K562 (cell line): ENCODE measurements around the gene CLNK. TPM values are rescaled to one million over a fixed set of nuclear protein-coding genes. Genes with fewer than 3 reads are reported as not detected.

Source experiments
- ATAC-seq: fragments of 200-7000 bp; cut with Tn5 transposase; 3 replicates; pipeline ENCODE4 v1.9.1; 2020; ENCODE audit warnings: moderate library complexity
- BruUV-seq: library from RNA; stranded (reverse); fragments of 400-500 nt; replicated peaks from 2 replicates; lab custom pipeline; 2021; lab: Mats Ljungman, UMichigan
- CTCF ChIA-PET: fragments of 300-600 bp; formaldehyde crosslinking; extraction: SDS; loops from one replicate; lab custom pipeline; 2021; ENCODE audit warnings: low intra/inter-chr PET ratio; lab: Yijun Ruan, JAX
- POLR2A ChIA-PET: fragments of 300-600, 350-650 bp; sonication (Branson Sonifier 250); formaldehyde crosslinking; extraction: SDS; loops from one replicate; lab custom pipeline; 2021; ENCODE audit warnings: antibody characterized with exemption, inconsistent platforms; lab: Yijun Ruan, JAX
- DNase-seq, 4 experiments: peaks; one replicate each; pipeline versions ENCODE4 v3.0.0 to v3.0.0-alpha.2; 2011 to 2018; ENCODE audit warnings: low spot score in 3 of 4, mixed read lengths in 3 of 4; ENCODE audit errors: extremely low read depth in 1 of 4
- FAIRE-seq: peaks from 2 replicates; lab custom pipeline; 2011; peaks lifted over from hg19 to GRCh38; lab: Jason Lieb, UNC
- H2AFZ ChIP-seq: 2 replicates; pipeline ENCODE4 v1.6.0; 2011; ENCODE audit warnings: low read depth, low read length, control low read depth, inconsistent platforms
- H3K27ac ChIP-seq: fragments of 200-600 bp; 3 replicates; pipeline ENCODE4 v1.8.0; 2011; ENCODE audit warnings: low read depth, mild to moderate bottlenecking, control low read depth, inconsistent platforms, low read length, moderate library complexity, mixed read lengths; ENCODE audit errors: extremely low read depth
- H3K27me3 ChIP-seq, 2 experiments: fragments of 300-600 bp in 1 of 2; 2 replicates in 1 of 2; 3 replicates in 1 of 2; pipeline versions ENCODE4 v1.6.0 to v1.8.0; 2011; ENCODE audit warnings: inconsistent platforms in 2 of 2, low read length in 2 of 2, mild to moderate bottlenecking in 1 of 2, mixed read lengths in 1 of 2, moderate library complexity in 1 of 2; ENCODE audit not compliant: control insufficient read depth in 2 of 2, insufficient read depth in 2 of 2
- H3K36me3 ChIP-seq: fragments of 300-600 bp; 3 replicates; pipeline ENCODE4 v1.8.0; 2011; ENCODE audit warnings: mild to moderate bottlenecking, low read length, inconsistent platforms; ENCODE audit not compliant: control insufficient read depth, insufficient read depth
- H3K4me1 ChIP-seq, 2 experiments: fragments of 200-600 bp in 1 of 2; replicated peaks in 1 of 2; 2 replicates in 1 of 2; 3 replicates in 1 of 2; pipeline versions ENCODE4 v1.5.1 to v1.8.0; 2011; ENCODE audit warnings: inconsistent platforms in 2 of 2, low read length in 2 of 2, mild to moderate bottlenecking in 1 of 2, mixed read lengths in 1 of 2, moderate library complexity in 1 of 2; ENCODE audit not compliant: control insufficient read depth in 2 of 2, insufficient read depth in 2 of 2
- H3K4me2 ChIP-seq: 2 replicates; pipeline ENCODE4 v1.6.1; 2011; ENCODE audit warnings: low read length, control low read depth, inconsistent platforms, mixed read lengths; ENCODE audit not compliant: insufficient read depth
- H3K4me3 ChIP-seq: fragments of 200-600 bp; sonication (generic), shearing (Covaris generic); 2 replicates; pipeline ENCODE4 v1.5.1; 2016; ENCODE audit warnings: control low read depth, inconsistent platforms
- H3K79me2 ChIP-seq: fragments of 200-600 bp; 3 replicates; pipeline ENCODE4 v1.8.0; 2011; ENCODE audit warnings: low read length, inconsistent platforms; ENCODE audit not compliant: control insufficient read depth, insufficient read depth
- H3K9ac ChIP-seq, 2 experiments: 2 replicates each; pipeline versions ENCODE4 v1.6.0 to v1.6.1; 2011; ENCODE audit warnings: low read depth in 2 of 2, low read length in 2 of 2, control low read depth in 1 of 2, inconsistent platforms in 1 of 2, mild to moderate bottlenecking in 1 of 2, mixed read lengths in 1 of 2; ENCODE audit not compliant: insufficient read depth in 1 of 2
- H3K9me1 ChIP-seq: one replicate; pipeline ENCODE4 v1.6.0; 2011; ENCODE audit warnings: inconsistent platforms, mild to moderate bottlenecking, low read length, moderate library complexity; ENCODE audit not compliant: control insufficient read depth, insufficient read depth
- H3K9me3 ChIP-seq: replicated peaks from 2 replicates; pipeline ENCODE4 v1.5.1; 2011; ENCODE audit warnings: low read depth, low read length, inconsistent platforms; ENCODE audit not compliant: control insufficient read depth, insufficient read depth
- H4K20me1 ChIP-seq: replicated peaks from 2 replicates; pipeline ENCODE4 v1.6.1; 2011; ENCODE audit warnings: low read length, inconsistent platforms, mixed read lengths; ENCODE audit not compliant: control insufficient read depth, insufficient read depth
- BCOR ChIP-seq: fragments of 450-650 bp; IDR thresholded peaks from 2 replicates; pipeline ENCODE4 v1.6.1; 2016
- HES1 ChIP-seq: fragments of 450-650 bp; IDR thresholded peaks from 2 replicates; pipeline ENCODE4 v1.6.1; 2016; ENCODE audit warnings: low read depth, mild to moderate bottlenecking, moderate library complexity
- ILF3 ChIP-seq: fragments of 450-650 bp; IDR thresholded peaks from 2 replicates; pipeline ENCODE4 v1.6.1; 2018; ENCODE audit warnings: antibody characterized with exemption, mild to moderate bottlenecking, moderate library complexity, borderline replicate concordance
- KLF16 ChIP-seq: IDR thresholded peaks from 2 replicates; pipeline ENCODE4 v1.6.1; 2016; ENCODE audit warnings: antibody characterized with exemption
- MITF ChIP-seq: IDR thresholded peaks from 2 replicates; pipeline ENCODE4 v1.6.1; 2014; ENCODE audit warnings: antibody characterized with exemption
- PBX2 ChIP-seq, 2 experiments: IDR thresholded peaks in 1 of 2; conservative IDR thresholded peaks in 1 of 2; 2 replicates each; pipeline ENCODE4 v1.6.1; 2016; ENCODE audit warnings: low read depth in 2 of 2, mild to moderate bottlenecking in 1 of 2, missing compliant biosample characterization in 1 of 2, missing genetic modification characterization in 1 of 2, moderate library complexity in 1 of 2
- SETDB1 ChIP-seq: IDR thresholded peaks from one replicate; pipeline ENCODE4 v1.6.1; 2012; ENCODE audit warnings: low read length, control low read depth, inconsistent platforms
- SUPT5H ChIP-seq: fragments of 450-650 bp; IDR thresholded peaks from 2 replicates; pipeline ENCODE4 v1.6.1; 2016
- TARDBP ChIP-seq: fragments of 450-650 bp; IDR thresholded peaks from 2 replicates; pipeline ENCODE4 v1.6.1; 2016
- TCF15 ChIP-seq: fragments of 250-450 bp; sonication (Bioruptor Pico); IDR thresholded peaks from 2 replicates; pipeline ENCODE4 v1.8.0; 2022; ENCODE audit warnings: moderate library complexity, mild to moderate bottlenecking, inconsistent platforms
- YBX1 ChIP-seq: fragments of 450-650 bp; IDR thresholded peaks from 2 replicates; pipeline ENCODE4 v1.7.1; 2016; ENCODE audit warnings: mild to moderate bottlenecking
- ZNF778 ChIP-seq: fragments of 450-650 bp; formaldehyde crosslinking; IDR thresholded peaks from 2 replicates; pipeline ENCODE4 v1.4.0; 2020; ENCODE audit warnings: mild to moderate bottlenecking, moderate library complexity
- ZNF785 ChIP-seq: fragments of 250-450 bp; sonication (Bioruptor Pico); IDR thresholded peaks from 2 replicates; pipeline ENCODE4 v1.4.0; 2020; ENCODE audit warnings: mild to moderate bottlenecking
- ZZZ3 ChIP-seq: fragments of 450-650 bp; IDR thresholded peaks from 2 replicates; pipeline ENCODE4 v1.6.1; 2016; ENCODE audit warnings: antibody characterized with exemption, mild to moderate bottlenecking, moderate library complexity
- WGBS: fragments of 100-300 bp; shearing (Covaris generic); methylation state at CpG from one replicate; pipeline ENCODE4 v1.1.6; 2016; ENCODE audit warnings: low coverage, mixed read lengths; ENCODE audit not compliant: insufficient coverage; ENCODE audit errors: missing lambda C conversion rate; 5-methylcytosine and 5-hydroxymethylcytosine counted together
- in situ Hi-C: fragments of 300-500 bp; cut with MboI; formaldehyde crosslinking; loops from 4 replicates; pipeline ENCODE4 v1.15.0; 2018; ENCODE audit warnings: inconsistent platforms, mixed read lengths
- intact Hi-C: fragments of 100-400 bp; cut with micrococcal nuclease; formaldehyde crosslinking; loops from 2 replicates; pipeline ENCODE4 v1.14.2; 2022
- polyA plus RNA-seq, 8 experiments: library from polyadenylated mRNA; depleted of rRNA in 4 of 8; stranded (reverse) in 5 of 8; unstranded in 3 of 8; fragments of >200 nt; fragmentation: Nextera tagmentation in 2 of 8; fragmentation: Illumina TruSeq in 1 of 8; extraction: Ambion mirVana in 2 of 8; extraction: Trizol in 1 of 8; gene quantifications; 2 replicates each; pipeline versions ENCODE4 v1.2.1 to v1.2.3, GENCODE V29; 2011 to 2014; ENCODE audit warnings: inconsistent platforms in 1 of 8, missing spikeins in 1 of 8
- total RNA-seq, 7 experiments: library from RNA; depleted of rRNA in 6 of 7; stranded (reverse); fragments of >200 nt in 6 of 7; fragmentation: Illumina TruSeq in 2 of 7; extraction: Trizol in 2 of 7; gene quantifications; 2 replicates each; pipeline versions ENCODE4 v1.2.1 to v1.2.3, GENCODE V29; 2011 to 2021; ENCODE audit warnings: low replicate concordance in 1 of 7

The CLNK gene
- total and polyA plus RNA-seq, 9 of the 15 experiments (the other 6 are each of a cell fraction or from before 2014, with no cell fraction given): not detected

GRCh38 chr4:10694151-10694827 lies 9.7 kb upstream of the CLNK start (continued):
- TF ChIP-seq TCF15 (CRISPR knock-in tag): no peak
- TF ChIP-seq, all 486 proteins: peak for 0

GRCh38 chr4:10691651-10692050 lies 7.1 kb upstream of the CLNK start:
- 0% methylated on average over 2 of the region's 2 CpGs for WGBS
- no TSS peak for BruUV-seq
- Histone ChIP-seq H3K36me3 (no peaks in the 10 kb centered on the region), H3K4me2 (no peak overlapping the region), H3K9me3 (no peaks in the 10 kb centered on the region), H3K79me2 (no peaks in the 10 kb centered on the region), H3K27me3 (no peaks in the 10 kb centered on the region), H3K9ac (no peak overlapping the region), H2AFZ (no peak overlapping the region), H3K4me1 (no peaks in the 10 kb centered on the region), H4K20me1 (no peaks in the 10 kb centered on the region), H3K9me1 (no peaks in the 10 kb centered on the region), H3K4me3 (no peak overlapping the region), H3K27ac (no peak overlapping the region)
- POLR2A ChIA-PET: no interaction called here
- DNase-seq: no peak
- ATAC-seq: no peak
- CTCF ChIA-PET: no interaction called here
- in situ Hi-C loops: no loop called here
- intact Hi-C loops: no loop called here
- TF ChIP-seq ZNF778 (CRISPR knock-in tag): no peak
- TF ChIP-seq ZZZ3: no peak
- no peak for TF ChIP-seq SETDB1
- no peak for TF ChIP-seq BCOR
- no peak for TF ChIP-seq ZNF785 (CRISPR knock-in tag)
- no peak for TF ChIP-seq ILF3
- TF ChIP-seq HES1: no peak
- no peak for TF ChIP-seq YBX1
- no peak for TF ChIP-seq TARDBP
- TF ChIP-seq SUPT5H: no peak
- no peak for TF ChIP-seq KLF16
- TF ChIP-seq PBX2 (CRISPR knock-in tag; IDR thresholded peaks at IDR 0.05; ENCODE audit: low read depth): no peak
- TF ChIP-seq PBX2 (tag; conservative IDR thresholded peaks at IDR 0.05; ENCODE audit: low read depth): no peak
- TF ChIP-seq MITF: no peak
- FAIRE-seq: no peak
